Stimulated activated CD4-positive, alpha-beta T cell treated with anti-CD3 and anti-CD28 coated beads, Interleukin-12 subunit alpha, Interleukin-12 subunit beta, amount 100 ng/mL, for 48 hours (primary cell): ENCODE results near the gene NTM.
"Not testable (repeated sequence)": the region's sequence is repeated elsewhere in the genome, so short reads cannot be mapped to it uniquely, and the experiment has no call there.

ENCODE experiments used
- DNase-seq, 3 donors: peaks; one replicate each; pipeline ENCODE4 v3.0.0-alpha.2; 2020; ENCODE audit warnings: low read depth in 2 of 3, low spot score in 1 of 3

The NTM gene

DNA sequence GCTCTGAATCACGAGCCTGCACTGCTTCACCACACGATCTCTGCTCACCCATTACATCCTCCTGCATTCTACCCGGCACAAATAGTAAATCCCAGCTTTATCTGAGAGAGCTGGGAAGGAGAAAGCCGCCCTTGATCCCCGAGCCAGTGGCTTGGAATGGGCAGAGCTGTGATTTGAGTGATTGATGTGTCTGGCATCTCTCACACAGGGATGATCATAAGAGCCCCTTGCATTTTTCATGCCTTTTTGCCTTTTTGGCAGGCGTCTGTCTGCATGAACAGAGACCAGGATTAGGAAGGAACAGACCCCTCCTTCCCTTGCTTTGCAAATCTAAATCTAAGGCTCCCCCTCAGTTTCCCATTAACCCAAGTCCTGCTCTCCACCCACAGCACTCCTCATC is 945.3 kb downstream of the NTM start:
- no peak for DNase-seq

- no peak for DNase-seq
Observed at GRCh38 chr11:132318421-132319157, 948.2 kb downstream of the NTM start.

- DNase-seq, result not testable (repeated sequence)
Observed at GRCh38 chr11:132319419-132319818, 949.0 kb downstream of the NTM start.

- no peak for DNase-seq
Observed at GRCh38 chr11:132330515-132330914, 960.1 kb downstream of the NTM start.

- DNase-seq, result no peak
Observed at GRCh38 chr11:132332521-132332920, 962.1 kb downstream of the NTM start.

- DNase-seq, result no peak
Observed at GRCh38 chr11:132334769-132335280, 964.4 kb downstream of the NTM start.

DNA sequence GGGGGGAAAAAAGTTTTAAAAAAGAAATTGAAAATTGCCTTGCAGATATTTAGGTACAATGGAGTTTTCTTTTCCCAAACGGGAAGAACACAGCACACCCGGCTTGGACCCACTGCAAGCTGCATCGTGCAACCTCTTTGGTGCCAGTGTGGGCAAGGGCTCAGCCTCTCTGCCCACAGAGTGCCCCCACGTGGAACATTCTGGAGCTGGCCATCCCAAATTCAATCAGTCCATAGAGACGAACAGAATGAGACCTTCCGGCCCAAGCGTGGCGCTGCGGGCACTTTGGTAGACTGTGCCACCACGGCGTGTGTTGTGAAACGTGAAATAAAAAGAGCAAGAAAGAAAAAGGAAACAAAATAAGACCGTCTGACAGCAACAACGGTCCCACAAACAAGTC is 964.9 kb downstream of the NTM start:
- DNase-seq, result no peak

DNA sequence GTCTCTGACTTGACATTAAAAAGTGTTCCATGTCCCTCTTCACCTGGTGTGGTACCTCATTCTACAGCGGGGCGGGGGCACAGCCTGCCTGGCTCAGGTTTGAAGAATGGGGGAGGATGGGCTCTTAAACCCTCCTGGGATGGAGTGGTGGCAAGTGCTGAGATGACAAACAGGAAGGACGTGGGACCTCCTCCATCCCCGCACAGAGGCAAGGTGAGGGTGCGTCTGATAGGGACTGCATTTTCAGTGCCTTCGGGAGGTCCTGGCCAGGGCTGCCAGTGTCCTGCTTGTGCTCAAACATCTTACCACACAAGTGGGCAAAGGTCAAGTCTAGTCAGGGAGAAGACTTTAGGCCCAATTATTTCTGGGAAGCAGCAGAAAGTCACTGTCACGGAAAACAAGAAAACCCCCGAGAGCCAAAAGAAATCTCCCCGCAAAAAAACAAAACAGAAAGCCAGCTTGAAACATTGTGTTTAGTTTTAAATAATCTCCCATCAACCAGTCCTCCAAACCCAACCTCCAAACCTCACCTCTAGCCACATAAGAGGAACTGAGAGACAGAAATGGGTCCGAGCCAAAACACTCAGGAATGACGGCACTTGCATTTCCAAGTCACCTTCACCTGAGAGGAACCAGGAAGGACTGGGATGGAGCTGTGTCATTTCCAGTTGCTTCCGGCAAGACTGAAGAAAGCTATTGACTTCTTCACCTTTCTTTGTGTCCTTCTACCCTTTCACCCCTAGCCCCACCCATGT is 966.5 kb downstream of the NTM start:
- DNase-seq, result no peak

DNA sequence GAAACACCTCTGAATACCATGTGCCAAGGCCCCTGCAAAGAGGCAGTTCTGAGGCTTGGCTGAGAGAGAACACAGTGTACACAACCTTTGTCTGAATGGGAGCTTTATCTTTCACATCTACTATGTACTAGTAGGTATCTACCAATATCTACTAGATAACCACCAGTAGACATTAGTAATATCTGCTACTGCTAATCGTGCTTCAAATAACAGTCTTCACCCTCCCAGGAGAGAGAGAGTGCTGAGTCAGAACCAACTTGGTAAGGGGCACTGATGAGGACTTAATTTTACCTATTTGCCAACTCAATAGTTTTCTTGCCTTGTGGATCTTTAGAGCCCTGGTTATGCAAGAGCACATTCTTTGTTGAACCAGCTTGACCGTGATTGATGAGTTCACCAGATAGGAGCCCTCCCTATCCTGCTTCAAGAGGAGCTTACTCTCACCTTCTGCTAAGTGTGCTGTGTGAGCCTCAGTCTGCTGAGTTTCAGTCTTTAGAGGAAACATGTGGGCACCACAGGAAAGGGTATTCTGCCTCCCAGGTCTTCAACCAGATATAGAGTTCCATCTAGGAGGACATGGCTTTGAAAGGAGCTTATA is 967.5 kb downstream of the NTM start:
- DNase-seq, result no peak

DNA sequence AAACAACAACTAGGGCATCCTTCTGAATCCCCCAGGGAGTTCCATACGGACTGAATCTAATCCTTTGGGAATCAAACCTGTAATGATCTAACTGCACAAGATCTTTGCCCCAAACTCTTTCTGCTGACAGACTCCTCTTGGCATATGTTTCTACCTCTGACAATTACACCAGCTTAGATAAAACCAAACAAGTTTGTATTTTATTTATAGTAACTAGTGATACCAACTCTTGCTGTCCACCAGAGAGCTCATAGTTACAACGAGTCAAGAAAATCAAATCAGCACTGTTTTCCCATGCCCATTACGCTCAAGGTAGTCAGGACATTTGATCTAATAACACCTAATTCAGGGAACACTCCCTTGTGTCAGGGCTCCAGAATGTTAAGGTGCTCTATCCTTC is 972.0 kb downstream of the NTM start:
- no peak for DNase-seq

DNA sequence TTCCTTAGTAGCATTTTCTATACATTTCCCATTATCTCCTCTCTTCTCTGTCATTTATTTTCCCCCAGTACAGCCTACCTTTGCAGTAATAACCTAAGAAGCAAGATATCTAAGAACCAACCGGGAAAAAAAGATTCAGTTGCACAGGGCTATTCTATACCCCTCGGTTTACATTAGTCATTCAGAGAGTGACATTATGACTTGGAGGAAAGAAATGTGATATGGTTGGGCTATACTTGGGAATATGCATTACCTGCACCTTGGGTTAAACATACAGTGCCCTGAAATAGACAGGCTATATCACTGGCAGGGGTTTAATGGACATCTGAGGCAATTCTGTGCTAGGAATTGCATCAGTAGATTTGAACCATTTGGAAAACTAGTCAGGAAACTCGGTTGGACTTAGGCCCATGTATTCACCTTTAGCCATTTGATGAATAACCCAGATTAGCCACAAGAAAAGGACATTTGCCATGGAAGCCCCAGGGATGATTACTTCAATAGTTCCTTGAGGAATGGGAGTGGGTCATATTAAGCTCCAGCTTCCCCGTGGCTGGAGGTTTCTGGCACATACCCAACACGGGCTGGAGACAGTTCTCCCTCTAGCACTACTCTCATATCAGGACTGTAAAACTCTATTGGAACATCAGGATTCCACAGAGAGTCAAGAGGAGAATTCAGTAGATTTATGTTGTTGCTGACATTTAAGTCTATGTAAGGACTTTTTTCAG is 973.2 kb downstream of the NTM start:
- no peak for DNase-seq

DNA sequence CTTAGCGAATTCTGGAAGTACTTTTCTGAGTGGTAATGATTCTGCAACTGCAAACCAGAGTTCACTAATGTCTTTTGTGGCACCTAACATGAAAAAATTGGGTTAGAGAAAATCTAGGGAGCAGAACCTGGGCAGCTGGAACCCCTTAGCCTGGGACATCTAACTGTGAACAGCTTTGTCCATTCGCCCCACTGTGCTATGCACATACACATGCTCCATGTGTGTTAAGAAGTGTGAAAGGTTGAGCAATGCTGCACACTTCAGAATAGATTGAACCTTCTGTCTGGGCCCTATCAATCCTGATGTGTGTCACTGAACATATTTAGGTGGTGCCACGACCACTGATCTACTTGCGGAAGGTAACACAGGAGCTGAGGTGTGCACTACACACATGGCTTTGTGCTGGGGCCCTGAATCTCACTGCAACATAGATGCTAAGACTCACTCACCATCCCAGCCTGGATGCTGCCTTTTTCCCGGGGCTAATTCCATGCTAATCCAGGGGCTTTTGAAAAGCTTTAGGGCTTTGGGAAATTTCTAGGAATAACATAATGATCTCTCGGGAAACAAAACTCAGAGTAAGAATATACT is 976.2 kb downstream of the NTM start:
- DNase-seq, result no peak

DNA sequence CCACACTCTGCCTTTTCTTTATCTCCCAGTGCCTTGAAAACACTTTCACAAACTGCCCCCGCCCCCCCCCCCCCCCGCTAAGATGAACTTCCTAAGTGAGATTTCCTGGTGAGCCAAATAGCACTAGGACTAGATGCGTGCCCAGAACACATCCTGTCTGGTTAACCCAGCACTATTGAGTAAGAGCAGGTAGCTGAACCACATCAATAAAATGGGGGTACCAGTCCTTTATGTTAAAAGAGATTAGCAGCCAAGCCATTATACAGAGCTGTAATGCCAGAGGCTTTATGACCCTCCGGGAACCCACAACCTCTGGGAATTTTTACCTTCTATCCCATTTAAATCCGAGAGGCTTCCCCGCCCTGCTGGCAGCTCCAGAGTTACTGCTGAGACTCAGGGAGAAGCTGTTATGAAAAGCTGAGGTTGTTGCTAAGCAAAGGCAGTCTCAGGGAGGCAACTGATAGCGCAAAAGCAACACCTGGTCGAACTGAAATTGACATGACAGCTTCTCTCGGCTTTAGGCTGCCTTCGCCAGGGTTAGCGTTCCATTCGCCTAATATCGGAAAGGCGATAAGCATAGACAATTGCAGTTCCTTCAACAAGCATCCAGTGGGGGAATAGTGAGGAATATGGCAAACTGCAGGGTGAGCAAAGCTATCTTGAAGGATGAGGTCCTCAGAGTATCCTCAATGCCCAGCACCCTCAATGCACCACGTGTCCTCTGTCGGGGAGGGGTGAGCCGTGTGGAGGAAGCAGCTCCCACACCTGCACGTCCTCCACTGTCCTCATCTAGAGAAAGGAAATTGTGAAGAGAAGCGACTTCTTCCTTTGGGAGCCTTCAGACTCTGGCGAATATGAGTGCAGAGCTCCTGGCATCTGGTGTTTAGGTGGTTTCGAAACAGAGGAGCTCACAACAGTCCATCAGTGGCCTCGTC is 977.0 kb downstream of the NTM start:
- no peak for DNase-seq

- no peak for DNase-seq
Observed at GRCh38 chr11:132349811-132350733, 979.7 kb downstream of the NTM start.

DNA sequence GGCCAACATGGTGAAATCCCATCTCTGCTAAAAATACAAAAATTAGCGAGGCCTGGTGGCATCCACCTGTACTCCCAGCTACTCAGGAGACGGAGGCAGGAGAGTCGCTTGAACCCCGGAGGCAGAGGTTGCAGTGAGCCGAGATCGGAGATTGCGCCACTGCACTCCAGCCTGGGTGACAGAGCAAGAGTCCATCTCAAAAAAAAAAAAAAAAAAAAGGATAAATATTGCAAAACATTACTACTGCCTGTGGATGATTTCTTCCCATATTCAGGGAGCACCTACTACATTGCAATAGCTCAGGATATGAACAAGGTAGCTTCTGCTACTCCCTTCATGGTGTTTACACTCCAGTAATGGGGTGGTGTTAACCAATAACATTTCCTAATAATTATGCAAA is 980.6 kb downstream of the NTM start:
- DNase-seq, result no peak

DNA sequence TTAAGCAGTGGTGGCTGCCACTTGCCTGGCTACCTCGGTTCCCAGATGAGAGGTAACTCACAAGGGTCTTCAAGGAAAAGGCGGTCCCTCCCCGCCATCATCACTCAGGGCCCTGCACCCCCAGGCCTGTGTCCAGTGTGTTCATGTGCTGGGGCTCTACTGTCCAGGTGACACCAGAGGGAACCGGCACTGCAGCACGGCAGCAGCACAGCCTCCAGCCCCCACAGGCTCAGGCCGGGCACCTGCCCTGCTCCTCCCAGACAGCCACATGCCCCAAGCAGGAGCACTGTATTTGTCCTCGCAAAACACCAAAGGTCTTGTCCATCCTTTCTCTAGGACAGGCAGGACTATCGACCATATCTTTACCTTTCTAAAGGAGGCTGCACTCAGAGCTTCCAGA is 982.1 kb downstream of the NTM start:
- no peak for DNase-seq

DNA sequence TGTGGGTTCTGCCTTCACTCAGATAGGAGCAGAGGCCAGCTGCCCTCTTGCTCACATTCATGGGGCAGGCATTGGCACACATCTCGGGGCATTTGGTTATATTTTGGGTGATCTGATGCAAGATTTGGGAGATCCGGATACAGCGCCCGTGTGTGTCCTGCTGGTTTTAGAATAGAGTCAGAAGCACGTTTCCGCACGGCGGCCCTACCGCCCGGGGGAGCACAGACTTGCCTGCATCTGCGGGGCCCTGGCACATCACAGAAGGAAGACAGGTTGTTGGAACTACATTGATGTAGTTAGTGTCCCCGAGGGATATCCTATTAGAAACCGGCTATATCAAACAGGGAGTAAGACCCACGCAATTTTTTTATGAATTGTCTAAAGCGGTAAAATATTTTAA is 982.8 kb downstream of the NTM start:
- DNase-seq, result no peak

GRCh38 chr11:132357811-132358572 is 987.6 kb downstream of the NTM start:
- no peak for DNase-seq
